CD8-positive, alpha-beta memory T cell (primary cell): ENCODE data around the gene CORO7. TPM values are rescaled to one million over a fixed set of nuclear protein-coding genes. Genes with fewer than 3 reads are reported as not detected.

ENCODE experiments used
- CTCF ChIA-PET: fragments of 350-600 bp; sonication (Branson Sonifier 250); formaldehyde crosslinking; loops from one replicate; lab custom pipeline; 2021; ENCODE audit warnings: antibody characterized with exemption; lab: Charles Lee
- POLR2A ChIA-PET: fragments of 350-600 bp; sonication (Branson Sonifier 250); formaldehyde crosslinking; loops from one replicate; lab custom pipeline; 2021; ENCODE audit warnings: antibody characterized with exemption; lab: Charles Lee
- DNase-seq, 5 donors: peaks; one replicate each; pipeline versions ENCODE4 v3.0.0 to v3.0.0-alpha.2; 2020 to 2022; ENCODE audit warnings: mixed read lengths in 1 of 5
- H3K27ac ChIP-seq: one replicate; pipeline ENCODE4 v1.7.0; 2013; ENCODE audit warnings: low read depth, mild to moderate bottlenecking, low read length, moderate library complexity
- H3K27me3 ChIP-seq: 2 replicates; pipeline ENCODE4 v1.7.0; 2013; ENCODE audit warnings: low read length, mild to moderate bottlenecking; ENCODE audit not compliant: insufficient read depth, poor library complexity, severe bottlenecking
- H3K36me3 ChIP-seq: 2 replicates; pipeline ENCODE4 v1.7.0; 2013; ENCODE audit warnings: mild to moderate bottlenecking, low read length, moderate library complexity; ENCODE audit not compliant: insufficient read depth
- H3K4me1 ChIP-seq: 2 replicates; pipeline ENCODE4 v1.7.0; 2013; ENCODE audit warnings: mild to moderate bottlenecking, low read length, moderate library complexity; ENCODE audit not compliant: insufficient read depth
- H3K4me3 ChIP-seq: 2 replicates; pipeline ENCODE4 v1.7.0; 2013; ENCODE audit warnings: mild to moderate bottlenecking, low read length
- H3K9me3 ChIP-seq: 2 replicates; pipeline ENCODE4 v1.7.0; 2013; ENCODE audit warnings: mild to moderate bottlenecking, low read length
- H3K27ac Mint-ChIP-seq, 8 donors: one replicate each; pipeline ENCODE4 v1.8.0; 2020 to 2021; ENCODE audit warnings: mixed read lengths in 8 of 8, mild to moderate bottlenecking in 6 of 8, inconsistent platforms in 3 of 8, moderate library complexity in 3 of 8
- H3K27me3 Mint-ChIP-seq, 2 donors: one replicate each; pipeline ENCODE4 v1.8.0; 2020 to 2021; ENCODE audit warnings: mixed read lengths in 2 of 2, mild to moderate bottlenecking in 1 of 2, moderate library complexity in 1 of 2
- H3K36me3 Mint-ChIP-seq, 3 donors: one replicate each; pipeline ENCODE4 v1.8.0; 2020 to 2021; ENCODE audit warnings: mixed read lengths in 3 of 3, inconsistent platforms in 1 of 3, mild to moderate bottlenecking in 1 of 3
- H3K4me1 Mint-ChIP-seq, 3 donors: one replicate each; pipeline ENCODE4 v1.8.0; 2020 to 2021; ENCODE audit warnings: mixed read lengths in 3 of 3, inconsistent platforms in 1 of 3, mild to moderate bottlenecking in 1 of 3
- H3K4me3 Mint-ChIP-seq, 7 donors: one replicate each; pipeline ENCODE4 v1.8.0; 2020 to 2021; ENCODE audit warnings: mixed read lengths in 7 of 7, mild to moderate bottlenecking in 6 of 7, moderate library complexity in 4 of 7, inconsistent platforms in 2 of 7
- H3K9me3 Mint-ChIP-seq, 5 donors: one replicate each; pipeline ENCODE4 v1.8.0; 2020 to 2022; ENCODE audit warnings: mixed read lengths in 5 of 5, mild to moderate bottlenecking in 3 of 5, moderate library complexity in 2 of 5, inconsistent platforms in 1 of 5
- polyA plus RNA-seq: library from polyadenylated mRNA; unstranded; fragments of 300-500 nt; fragmentation: Illumina TruSeq; gene quantifications from one replicate; pipeline ENCODE4 v1.2.3, GENCODE V29; 2021
- total RNA-seq, 2 experiments: library from RNA; stranded (reverse); gene quantifications; one replicate each; pipeline ENCODE4 v1.2.3, GENCODE V29; 2021

CORO7 gene
- total and polyA plus RNA-seq, 3 experiments from 2014 or later: 92.0 to 129 (median 96.3) TPM

DNA sequence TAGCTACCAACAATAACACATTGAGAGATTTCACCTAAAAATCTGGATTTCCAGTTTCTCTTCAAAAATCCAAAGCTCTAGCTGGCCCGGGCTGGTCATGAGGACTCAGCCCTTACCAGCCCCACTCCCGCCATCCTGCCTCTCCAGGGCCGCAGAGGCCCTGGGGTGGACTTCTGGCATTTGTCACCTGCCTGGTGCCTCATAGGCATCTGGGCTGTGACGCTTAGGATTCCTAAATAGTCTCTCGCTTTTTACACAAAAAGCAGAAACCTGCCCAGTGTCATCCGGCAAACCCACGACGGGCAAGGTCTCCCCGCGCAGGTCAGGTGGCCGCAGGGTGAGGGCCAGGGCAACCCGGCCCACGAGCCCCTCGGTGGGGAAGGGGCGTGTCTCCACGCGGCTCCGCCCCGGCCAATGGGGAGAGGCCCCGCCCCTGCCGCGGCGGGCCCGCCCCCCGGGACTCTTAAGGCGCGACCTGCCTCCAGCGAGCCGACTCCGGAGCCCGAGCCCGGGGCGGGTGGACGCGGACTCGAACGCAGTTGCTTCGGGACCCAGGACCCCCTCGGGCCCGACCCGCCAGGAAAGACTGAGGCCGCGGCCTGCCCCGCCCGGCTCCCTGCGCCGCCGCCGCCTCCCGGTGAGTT is 44.9 kb downstream of the CORO7 start, which contains the start of gene VASN:
Gene VASN (plus strand): TSS at position 492 of the 644 bp plus-strand sequence. CDS start 9,030 bp downstream, outside the sequence.
- no peaks in the 10 kb centered on the region for H3K9me3 Mint-ChIP-seq
- peak within 1 kb of the TSS; percentile 50 to 85 (median 78) for H3K27ac Mint-ChIP-seq
- POLR2A ChIA-PET: no interaction called here

DNA sequence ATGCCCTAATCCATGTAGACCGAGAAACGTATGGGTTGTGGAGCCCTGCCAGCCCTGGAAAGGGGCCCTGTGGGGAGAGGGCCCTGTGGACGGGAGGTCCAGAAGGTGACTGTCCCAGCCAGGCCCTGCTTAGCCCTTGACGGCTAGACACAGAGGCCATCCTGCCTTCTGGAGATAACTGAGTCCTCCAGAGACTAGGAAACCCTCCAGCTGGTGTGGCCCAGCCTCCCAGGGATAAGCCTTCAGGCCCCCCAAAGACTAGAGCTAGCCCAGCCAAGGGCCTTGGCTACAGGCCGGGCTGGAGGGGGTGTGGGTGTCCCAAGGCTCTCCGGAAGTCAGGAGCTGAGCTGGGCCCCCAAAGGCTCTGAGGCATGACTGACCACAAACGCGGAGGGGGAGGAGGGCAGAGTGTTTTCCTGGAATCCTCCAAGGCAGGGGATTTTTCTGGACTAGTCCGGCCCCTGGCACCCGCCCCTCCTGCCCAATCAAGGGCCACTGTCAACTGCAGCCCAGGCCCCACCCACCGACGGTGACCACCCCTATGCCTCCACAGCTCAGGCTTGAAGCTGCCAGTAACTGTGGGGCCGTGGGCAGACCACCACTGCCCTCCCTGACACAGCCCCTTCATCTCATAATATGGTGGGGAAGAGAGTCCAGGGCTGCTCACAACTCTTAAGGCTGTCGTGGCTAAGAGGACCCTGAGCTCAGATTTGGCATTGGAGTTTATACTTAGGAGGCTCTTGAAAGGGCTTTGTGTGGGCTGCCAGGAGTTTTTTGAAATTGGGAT is 45.6 kb downstream of the CORO7 start:
- CTCF ChIA-PET: interaction anchor here (2.2 kb wide), 1 partner anchor 32 kb away, joined by 7 read pairs; no protein-coding TSS in a partner anchor
- Mint-ChIP-seq H3K27ac (peak overlapping the region in 4 of 8 donors; percentile 23 to 78 (median 66)), H3K9me3 (no peaks in the 10 kb centered on the region), H3K4me3 (peak overlapping the region in 2 of 7 donors; percentile 16 to 27), H3K4me1 (peaks cover 5 to 60% (median 13%) of the 10 kb centered on the region in 3 donors), H3K27me3 (no peaks in the 10 kb centered on the region), H3K36me3 (peaks cover 0 to 31% (median 0%) of the 10 kb centered on the region in 3 donors)
- peaks cover 18% of the 10 kb centered on the region for H3K4me1 ChIP-seq
- peaks cover 12% of the 10 kb centered on the region for H3K36me3 ChIP-seq
- no peak for DNase-seq
- H3K27ac ChIP-seq: peak overlapping the region; percentile 67
- H3K4me3 ChIP-seq: no peak overlapping the region
- no peaks in the 10 kb centered on the region for H3K9me3 ChIP-seq
- POLR2A ChIA-PET: no interaction called here
- H3K27me3 ChIP-seq: no peaks in the 10 kb centered on the region

More for the DNA sequence above, 44.9 kb downstream of the CORO7 start, which contains the start of gene VASN:
- Histone ChIP-seq H3K9me3 (no peaks in the 10 kb centered on the region), H3K36me3 (peaks cover 11% of the 10 kb centered on the region), H3K27ac (peak within 1 kb of the TSS; percentile 67), H3K4me3 (peak within 1 kb of the TSS; percentile 60), H3K27me3 (no peaks in the 10 kb centered on the region), H3K4me1 (peaks cover 18% of the 10 kb centered on the region)
- peaks cover 5 to 61% (median 14%) of the 10 kb centered on the region in 3 donors for H3K4me1 Mint-ChIP-seq
- peak; percentile 66 to 79 (median 68) for DNase-seq
- H3K36me3 Mint-ChIP-seq: peaks cover 0 to 27% (median 0%) of the 10 kb centered on the region in 3 donors
- no peaks in the 10 kb centered on the region for H3K27me3 Mint-ChIP-seq
- CTCF ChIA-PET: interaction anchor here (2.2 kb wide), 1 partner anchor 31 kb away, joined by 7 read pairs; no protein-coding TSS in a partner anchor
- peak within 1 kb of the TSS; percentile 64 to 91 (median 81) for H3K4me3 Mint-ChIP-seq

DNA sequence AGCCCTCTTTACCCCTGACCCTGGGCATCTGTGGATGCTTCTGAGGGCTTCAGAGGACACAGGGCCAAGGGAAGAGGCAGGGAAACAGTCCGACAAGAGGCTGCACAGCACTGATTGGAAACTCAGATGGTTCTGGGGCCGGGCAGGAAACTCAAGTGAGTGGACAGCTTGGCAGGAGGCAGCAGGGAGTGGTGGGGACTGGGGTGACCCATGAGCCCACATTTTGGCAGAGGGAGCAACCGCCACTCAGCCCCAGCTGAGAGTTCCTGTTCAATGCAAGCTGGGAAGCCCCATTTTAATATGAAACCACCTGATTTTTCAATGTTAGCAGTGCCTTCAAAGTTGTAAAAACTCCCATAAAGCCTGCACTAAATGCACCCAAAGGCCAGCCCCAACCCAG is 46.2 kb downstream of the CORO7 start:
- Mint-ChIP-seq H3K27me3 (no peaks in the 10 kb centered on the region), H3K9me3 (no peaks in the 10 kb centered on the region), H3K27ac (peak overlapping the region in 6 of 8 donors; percentile 33 to 95 (median 64)), H3K4me3 (peak overlapping the region in 1 of 7 donors; percentile 11), H3K4me1 (peaks cover 5 to 54% (median 11%) of the 10 kb centered on the region in 3 donors), H3K36me3 (peaks cover 0 to 34% (median 0%) of the 10 kb centered on the region in 3 donors)
- H3K27ac ChIP-seq: peak overlapping the region; percentile 67
- H3K4me1 ChIP-seq: peaks cover 18% of the 10 kb centered on the region
- CTCF ChIA-PET: interaction anchor here (2.2 kb wide), 1 partner anchor 32 kb away, joined by 7 read pairs; no protein-coding TSS in a partner anchor
- POLR2A ChIA-PET: no interaction called here
- no peaks in the 10 kb centered on the region for H3K27me3 ChIP-seq
- H3K9me3 ChIP-seq: no peaks in the 10 kb centered on the region
- peaks cover 16% of the 10 kb centered on the region for H3K36me3 ChIP-seq
- no peak overlapping the region for H3K4me3 ChIP-seq
- DNase-seq: no peak

DNA sequence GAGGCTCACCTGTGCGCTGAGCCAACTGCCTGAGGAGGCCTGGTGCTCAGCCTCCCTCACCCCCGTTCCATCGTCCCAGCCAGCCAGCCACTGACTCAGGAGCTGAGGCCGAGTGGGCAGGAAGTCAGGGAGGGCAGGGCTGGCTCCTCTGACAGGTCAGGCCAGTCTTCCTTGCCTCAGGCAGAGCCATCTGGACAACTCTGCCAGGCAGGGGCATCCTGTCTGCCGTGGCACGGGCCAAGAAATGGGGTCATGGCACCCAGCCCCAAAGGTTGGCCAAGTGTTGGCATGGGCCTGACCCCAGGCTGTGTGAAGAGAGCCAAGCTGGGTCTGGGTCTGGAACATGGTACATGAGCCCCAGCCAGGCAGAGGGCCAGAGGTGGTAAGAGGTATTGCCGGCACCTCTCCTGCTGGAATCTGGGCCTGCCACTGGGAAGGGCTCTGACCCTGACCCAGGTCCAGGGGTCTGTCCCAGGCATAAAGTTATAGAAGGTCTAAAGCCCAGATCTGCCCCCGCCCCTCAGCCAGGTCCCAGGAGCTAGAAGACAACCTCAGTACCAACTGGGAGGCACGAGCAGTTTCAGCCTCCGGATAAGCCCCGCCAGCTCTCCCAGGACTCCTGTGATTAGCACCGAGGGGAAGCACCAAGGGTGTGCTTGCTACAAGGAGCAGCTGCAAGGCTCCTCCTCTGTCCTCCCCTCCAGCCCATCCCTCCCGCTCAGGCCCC is 47.2 kb downstream of the CORO7 start:
- no peak overlapping the region for H3K27ac ChIP-seq
- Mint-ChIP-seq H3K4me3 (no peak overlapping the region), H3K36me3 (peaks cover 0 to 43% (median 0%) of the 10 kb centered on the region in 3 donors), H3K27me3 (no peaks in the 10 kb centered on the region), H3K27ac (peak overlapping the region in 6 of 8 donors; percentile 11 to 95 (median 63)), H3K4me1 (peaks cover 5 to 45% (median 9%) of the 10 kb centered on the region in 3 donors), H3K9me3 (no peaks in the 10 kb centered on the region)
- H3K9me3 ChIP-seq: no peaks in the 10 kb centered on the region
- peaks cover 18% of the 10 kb centered on the region for H3K4me1 ChIP-seq
- POLR2A ChIA-PET: no interaction called here
- CTCF ChIA-PET: interaction anchor here (1.1 to 2.2 kb wide), 2 partner anchors 10 to 33 kb away, joined by 5 to 7 read pairs; no protein-coding TSS in a partner anchor
- H3K27me3 ChIP-seq: no peaks in the 10 kb centered on the region
- no peak for DNase-seq
- peaks cover 22% of the 10 kb centered on the region for H3K36me3 ChIP-seq
- no peak overlapping the region for H3K4me3 ChIP-seq

GRCh38 chr16:4367393-4367856 is 49.0 kb downstream of the CORO7 start:
- Mint-ChIP-seq H3K4me1 (peaks cover 0 to 28% (median 2%) of the 10 kb centered on the region in 3 donors), H3K4me3 (peak overlapping the region in 1 of 7 donors; percentile 46), H3K27me3 (no peaks in the 10 kb centered on the region), H3K36me3 (peaks cover 0 to 59% (median 0%) of the 10 kb centered on the region in 3 donors), H3K27ac (peak overlapping the region in 3 of 8 donors; percentile 26 to 38 (median 29)), H3K9me3 (no peaks in the 10 kb centered on the region)
- no peaks in the 10 kb centered on the region for H3K27me3 ChIP-seq
- H3K36me3 ChIP-seq: peaks cover 29% of the 10 kb centered on the region
- no peak overlapping the region for H3K27ac ChIP-seq
- ChIA-PET CTCF (no interaction called here), POLR2A (no interaction called here)
- no peaks in the 10 kb centered on the region for H3K9me3 ChIP-seq
- no peak for DNase-seq
- H3K4me3 ChIP-seq: no peak overlapping the region
- H3K4me1 ChIP-seq: peaks cover 3% of the 10 kb centered on the region

DNA sequence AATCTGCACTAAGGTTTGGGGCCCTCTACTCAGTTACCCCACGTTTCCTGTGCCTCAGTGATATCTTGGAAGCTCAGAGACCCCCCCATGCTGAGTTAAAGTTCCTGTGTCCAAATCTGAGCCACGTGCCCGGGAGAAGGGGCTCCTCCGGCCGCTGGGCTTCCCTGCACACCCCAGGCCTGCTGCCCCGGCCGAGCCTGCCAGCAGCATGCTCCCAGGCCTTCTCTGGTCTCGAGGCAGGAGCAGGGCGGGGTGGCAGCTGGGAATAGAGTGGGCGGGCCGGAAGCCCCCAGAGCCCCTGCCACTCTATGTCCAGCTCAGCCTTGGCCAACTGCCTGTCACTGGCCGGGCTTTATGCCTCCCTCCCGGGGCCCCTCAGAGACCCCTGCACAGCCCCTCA is 50.4 kb downstream of the CORO7 start:
- no peak overlapping the region for H3K4me3 ChIP-seq
- peaks cover 40% of the 10 kb centered on the region for H3K36me3 ChIP-seq
- H3K27me3 Mint-ChIP-seq: no peaks in the 10 kb centered on the region
- H3K27ac ChIP-seq: no peak overlapping the region
- H3K36me3 Mint-ChIP-seq: peaks cover 0 to 70% (median 0%) of the 10 kb centered on the region in 3 donors
- no peaks in the 10 kb centered on the region for H3K9me3 Mint-ChIP-seq
- CTCF ChIA-PET: interaction anchor here (0.7 to 1.3 kb wide), 5 partner anchors 14 to 183 kb away, joined by 3 to 4 read pairs (median 3); no protein-coding TSS in a partner anchor
- POLR2A ChIA-PET: no interaction called here
- peaks cover 0 to 19% (median 0%) of the 10 kb centered on the region in 3 donors for H3K4me1 Mint-ChIP-seq
- DNase-seq: no peak
- no peaks in the 10 kb centered on the region for H3K4me1 ChIP-seq
- no peaks in the 10 kb centered on the region for H3K27me3 ChIP-seq
- H3K9me3 ChIP-seq: no peaks in the 10 kb centered on the region
- H3K4me3 Mint-ChIP-seq: no peak overlapping the region
- H3K27ac Mint-ChIP-seq: no peak overlapping the region

- CTCF ChIA-PET: interaction anchor here (0.7 to 1.3 kb wide), 5 partner anchors 14 to 183 kb away, joined by 3 to 4 read pairs (median 3); no protein-coding TSS in a partner anchor
- no peak for DNase-seq
- Mint-ChIP-seq H3K36me3 (peaks cover 0 to 74% (median 0%) of the 10 kb centered on the region in 3 donors), H3K27me3 (no peaks in the 10 kb centered on the region), H3K4me1 (peaks cover 0 to 17% (median 0%) of the 10 kb centered on the region in 3 donors), H3K4me3 (no peak overlapping the region), H3K27ac (no peak overlapping the region), H3K9me3 (no peaks in the 10 kb centered on the region)
- no peaks in the 10 kb centered on the region for H3K27me3 ChIP-seq
- no peaks in the 10 kb centered on the region for H3K9me3 ChIP-seq
- peaks cover 43% of the 10 kb centered on the region for H3K36me3 ChIP-seq
- no peak overlapping the region for H3K27ac ChIP-seq
- H3K4me1 ChIP-seq: no peaks in the 10 kb centered on the region
- POLR2A ChIA-PET: no interaction called here
- no peak overlapping the region for H3K4me3 ChIP-seq
Observed at GRCh38 chr16:4365615-4366014, 50.8 kb downstream of the CORO7 start.
